Left colon (tissue), 2 donors: ENCODE measurements around the gene S1PR1. TPM values are rescaled to one million over a fixed set of nuclear protein-coding genes. Genes with fewer than 3 reads are reported as not detected.
A peak's percentile ranks its signal among the peaks of the same experiment; 100 is the strongest.
"Not testable (repeated sequence)": the region's sequence is repeated elsewhere in the genome, so short reads cannot be mapped to it uniquely, and the experiment has no call there.

Experiments used
- ATAC-seq: fragments of 200-7000 bp; cut with Tn5 transposase; one replicate; pipeline ENCODE4 v1.9.1; 2020; ENCODE audit warnings: mild to moderate bottlenecking, moderate library complexity
- DNase-seq, 2 donors: peaks; one replicate each; pipeline ENCODE4 v3.0.0-alpha.2; 2020
- intact Hi-C, 2 donors: fragments of 100-400 bp; cut with DNase I in 1 of 2; cut with micrococcal nuclease in 1 of 2; formaldehyde crosslinking; loops; one replicate each; pipeline versions ENCODE4 v1.11.2 to v1.14.0; 2022; cut with DNase I, micrococcal nuclease
- long read RNA-seq: library from polyadenylated mRNA; unstranded; transcript quantifications from one replicate; pipeline ENCODE4 v2.0.0, GENCODE V29; 2021
- total RNA-seq, 2 donors: library from RNA; stranded (reverse); fragmentation: NEBNext Ultra II Directional; extraction: Animal tissue kit (Norgen Biotek cat#: 25700); gene quantifications; one replicate each; pipeline ENCODE4 v1.2.1, GENCODE V29; 2021
- donor health status: DM: no; HTN: no; CAD: no.
- donor health status: DM: yes; HTN: yes; CAD: no.

Gene S1PR1
- 1 to 10 TPM; 7.1 to 9.6 TPM for total RNA-seq
- long read RNA-seq, transcript S1PR1-201 (2 exons, 2,909 nt) = major isoform, 25 of 30 reads
- long read RNA-seq, partial matches to known transcripts = 4 of 30 reads
- long read RNA-seq, other reads (novel, unspliced or antisense) = 1 of 30 reads

DNA sequence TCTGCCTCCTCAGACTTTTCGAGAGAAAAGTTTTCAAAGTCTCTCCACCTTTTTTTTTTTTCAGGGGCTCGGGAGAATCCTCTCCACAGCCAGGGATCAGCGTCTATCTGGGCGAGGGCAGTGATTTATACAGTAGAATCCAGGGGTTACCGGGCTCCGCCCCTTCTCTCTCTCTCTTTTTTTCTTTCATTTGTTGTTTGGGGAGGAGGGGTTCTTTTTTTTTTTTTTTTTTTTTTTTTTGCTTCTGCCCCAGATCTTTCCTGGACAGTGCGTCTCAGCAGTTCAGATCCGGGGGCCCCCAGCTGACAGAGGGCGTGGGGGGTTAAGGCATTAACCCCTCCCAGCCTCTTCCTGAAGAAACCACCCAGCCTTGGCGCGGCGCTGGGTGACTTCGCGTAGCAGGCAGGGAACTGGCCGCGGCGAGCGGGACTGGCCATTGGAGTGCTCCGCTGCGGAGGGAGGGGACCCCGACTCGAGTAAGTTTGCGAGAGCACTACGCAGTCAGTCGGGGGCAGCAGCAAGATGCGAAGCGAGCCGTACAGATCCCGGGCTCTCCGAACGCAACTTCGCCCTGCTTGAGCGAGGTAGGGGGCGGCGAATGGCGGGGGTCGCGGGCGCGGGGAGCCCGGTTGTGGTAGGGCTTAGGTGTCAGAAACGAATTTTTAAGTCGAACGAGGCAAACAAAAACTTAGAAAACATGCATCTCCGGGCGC lies at the start of gene S1PR1:
Gene S1PR1, plus strand, starts transcription at position 504 of the 713 bp plus-strand sequence. CDS start 1,966 bp downstream, outside the sequence.
- intact Hi-C loops = no loop called here

DNA sequence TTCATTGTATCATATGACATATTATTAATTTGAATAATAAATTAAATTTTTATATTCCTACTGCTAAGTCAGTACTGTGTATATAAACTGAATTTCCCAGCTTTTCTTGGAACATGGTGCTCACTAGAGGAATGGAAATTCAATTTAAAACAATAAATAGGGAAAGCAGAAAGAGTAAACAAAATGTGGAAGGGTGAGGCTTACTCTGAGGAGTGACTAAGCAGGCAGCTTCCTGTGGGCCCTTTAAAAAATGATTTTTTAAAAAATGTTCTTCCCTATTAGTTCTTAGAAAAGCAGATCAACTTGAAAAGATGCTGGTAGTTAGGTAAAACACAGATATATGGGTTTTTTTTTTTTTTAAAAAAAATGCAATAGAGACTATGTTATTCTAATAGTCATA lies 49.5 kb upstream of the S1PR1 start:
- intact Hi-C loops = no loop called here
- ATAC-seq (no peak), DNase-seq (no peak)

More for the DNA sequence above, at the start of gene S1PR1:
- DNase-seq = peak; percentile 29 to 51
- peak; percentile 36 for ATAC-seq

DNA sequence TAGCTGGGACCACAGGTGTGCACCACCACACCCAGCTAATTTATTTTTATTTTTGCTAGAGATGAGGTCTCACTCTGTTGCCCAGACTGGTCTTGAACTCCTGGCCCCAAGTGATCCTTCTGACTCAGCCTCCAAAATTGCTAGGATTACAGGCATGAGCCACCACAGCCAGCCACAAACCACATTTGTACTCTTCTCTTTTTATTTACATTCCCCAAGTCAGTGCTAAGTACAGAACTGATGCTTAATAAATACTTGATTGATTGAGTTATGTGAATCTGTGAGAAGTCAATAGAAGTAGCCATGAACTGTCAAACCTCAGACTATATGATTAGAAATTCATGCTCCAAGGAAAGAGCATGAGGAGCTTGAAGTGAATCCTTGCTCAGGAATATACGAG lies 48.5 kb upstream of the S1PR1 start:
- no peak for DNase-seq
- intact Hi-C loops = no loop called here
- no peak for ATAC-seq

DNA sequence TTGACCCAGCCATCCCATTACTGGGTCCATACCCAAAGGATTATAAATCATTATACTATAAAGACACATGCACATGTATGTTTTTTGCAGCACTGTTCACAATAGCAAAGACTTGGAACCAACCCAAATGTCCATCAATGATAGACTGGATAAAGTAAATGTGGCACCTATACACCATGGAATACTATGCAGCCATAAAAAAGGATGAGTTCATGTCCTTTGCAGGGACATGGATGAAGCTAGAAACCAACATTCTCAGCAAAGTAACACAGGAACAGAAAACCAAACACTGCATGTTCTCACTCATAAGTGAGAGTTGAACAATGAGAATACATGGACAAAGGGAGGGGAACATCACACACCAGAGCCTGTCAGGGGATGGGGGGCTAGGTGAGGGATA lies 47.9 kb upstream of the S1PR1 start:
- intact Hi-C loops, ATAC-seq, DNase-seq: not testable (repeated sequence)

DNA sequence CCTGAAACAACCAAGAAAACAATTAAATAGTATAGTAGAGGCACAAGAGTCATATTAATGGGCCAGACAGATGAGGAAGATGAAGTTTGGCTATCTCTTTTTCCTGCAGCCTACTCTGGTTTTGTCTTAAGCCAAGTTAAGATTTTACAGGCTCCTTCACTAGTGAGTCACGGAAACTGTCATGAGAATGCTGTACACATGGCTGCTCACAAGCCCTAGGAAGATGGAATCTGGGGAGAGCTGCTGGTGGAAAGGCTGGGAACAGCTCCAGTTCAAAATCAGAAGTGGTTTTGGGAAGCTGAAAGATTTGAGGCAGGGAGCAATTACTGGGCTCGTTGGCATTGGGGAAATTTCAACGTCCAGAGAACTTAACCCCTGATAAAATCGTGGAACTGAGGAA lies 46.4 kb upstream of the S1PR1 start:
- DNase-seq = no peak
- no peak for ATAC-seq
- intact Hi-C loops = no loop called here

DNA sequence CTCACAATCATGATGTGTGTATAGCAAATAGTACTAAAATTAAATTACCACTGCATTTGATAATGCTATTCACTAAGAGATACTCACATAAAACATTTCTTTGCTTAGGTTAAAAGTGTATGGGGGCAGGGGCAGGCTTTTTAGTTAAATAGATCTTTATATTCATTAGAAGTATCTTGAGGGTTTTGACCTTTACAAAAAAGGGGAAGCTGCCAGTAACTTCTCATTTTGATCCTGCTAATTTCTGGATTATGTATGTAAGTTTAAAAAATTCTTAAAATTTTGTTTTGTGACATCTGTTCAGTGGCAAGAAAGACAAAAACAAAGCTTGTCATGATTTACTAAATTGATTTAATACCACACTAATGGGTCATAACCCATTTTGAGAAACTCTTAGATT lies 45.8 kb upstream of the S1PR1 start:
- intact Hi-C loops = no loop called here
- no peak for ATAC-seq

DNA sequence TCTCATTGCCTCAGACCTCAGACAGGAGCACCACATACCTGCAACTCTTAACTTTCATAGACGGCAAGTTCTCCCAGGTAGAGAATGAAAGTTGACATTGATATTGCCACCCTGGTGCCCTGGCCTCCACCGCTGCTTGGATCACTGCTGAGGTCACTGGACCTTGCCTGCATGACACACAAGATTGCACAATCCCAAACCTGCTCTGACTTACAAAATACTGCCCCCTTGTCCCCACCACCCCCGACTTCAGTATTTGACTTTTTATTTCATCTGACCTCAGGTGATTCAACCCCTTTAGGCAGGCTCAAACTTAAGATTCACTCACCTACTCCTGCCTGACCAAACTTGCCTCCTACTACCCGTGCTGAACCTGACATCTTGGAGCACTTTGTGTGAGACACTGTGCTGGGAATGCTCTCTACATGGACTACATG lies 43.1 kb upstream of the S1PR1 start:
- intact Hi-C loops = no loop called here
- DNase-seq (no peak), ATAC-seq (no peak)

More for the DNA sequence above, 45.8 kb upstream of the S1PR1 start:
- no peak for DNase-seq

DNA sequence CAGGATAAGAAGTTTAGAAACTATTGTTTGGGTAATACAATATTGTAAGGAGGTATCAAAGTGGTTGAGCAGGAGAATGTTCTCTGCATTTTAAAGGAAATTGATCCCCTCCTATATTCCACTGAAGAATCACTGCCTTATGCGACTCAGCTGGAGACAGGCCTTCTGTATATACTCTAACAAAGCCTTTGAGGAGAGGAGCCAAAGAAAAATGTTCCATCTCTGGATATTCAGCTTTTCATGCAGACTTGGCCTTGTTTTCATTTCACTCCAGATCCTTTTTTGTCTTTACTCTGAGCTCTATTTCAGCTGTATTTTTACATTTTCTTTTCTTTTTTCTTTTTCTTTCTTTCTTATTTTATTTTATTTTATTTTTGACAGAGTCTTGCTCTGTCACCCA lies 42.1 kb upstream of the S1PR1 start:
- intact Hi-C loops = no loop called here
- no peak for DNase-seq
- ATAC-seq = no peak

DNA sequence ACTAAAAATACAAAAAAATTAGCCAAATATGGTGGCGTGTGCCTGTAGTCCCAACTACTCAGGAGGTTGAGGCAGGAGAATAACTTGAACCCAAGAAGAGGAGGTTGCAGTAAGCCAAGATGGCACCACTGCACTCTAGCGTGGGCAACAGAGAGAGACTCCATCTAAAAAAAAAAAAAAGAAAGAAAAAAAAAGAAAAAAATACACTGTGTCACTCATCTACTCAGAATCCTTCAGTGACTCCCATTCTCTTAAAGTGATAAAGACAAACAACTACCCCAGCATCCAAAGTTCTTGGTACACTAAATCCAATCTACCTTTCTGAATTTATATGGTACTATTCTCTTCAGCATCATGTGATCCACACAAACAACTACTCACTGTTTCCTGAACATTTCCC lies 40.2 kb upstream of the S1PR1 start:
- intact Hi-C loops = no loop called here
- no peak for DNase-seq
- no peak for ATAC-seq

DNA sequence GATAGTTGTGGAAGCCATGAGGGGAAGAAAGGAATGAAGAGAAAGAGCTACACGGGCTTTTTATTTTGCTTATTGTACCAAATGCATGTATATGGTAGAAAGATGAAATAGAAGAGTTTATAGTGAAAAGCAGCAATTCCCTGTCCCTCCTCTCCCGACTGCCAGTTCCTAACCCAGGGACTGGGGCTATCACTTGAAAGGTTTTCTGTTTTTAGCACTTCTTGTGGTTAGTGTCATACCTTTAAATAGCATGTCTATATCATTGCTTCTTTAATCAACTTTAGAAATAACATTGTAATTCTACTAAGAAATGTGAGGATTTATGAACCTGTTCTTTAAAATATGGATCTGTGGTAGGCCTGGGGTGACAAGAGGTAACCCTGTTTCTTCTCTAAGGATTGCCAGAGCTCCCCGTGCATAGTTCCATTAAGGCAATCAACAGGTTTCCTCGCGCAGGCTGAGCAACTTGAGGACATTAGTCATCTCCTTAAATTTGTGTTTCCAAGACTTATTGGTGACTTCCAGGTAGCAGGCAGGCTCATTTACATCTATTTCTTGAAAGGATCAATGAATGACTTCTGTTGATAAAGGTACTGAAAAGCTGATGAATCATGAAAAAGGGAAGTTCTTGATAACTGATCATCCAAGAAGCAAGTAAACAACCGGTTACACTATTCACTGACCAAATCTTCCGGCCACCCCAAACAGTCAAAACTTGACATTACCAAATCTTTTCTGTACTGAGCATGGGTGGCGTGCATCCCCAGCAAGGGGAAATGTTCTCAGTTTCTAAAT lies 37.8 kb upstream of the S1PR1 start:
- DNase-seq = no peak
- intact Hi-C loops = no loop called here
- no peak for ATAC-seq

DNA sequence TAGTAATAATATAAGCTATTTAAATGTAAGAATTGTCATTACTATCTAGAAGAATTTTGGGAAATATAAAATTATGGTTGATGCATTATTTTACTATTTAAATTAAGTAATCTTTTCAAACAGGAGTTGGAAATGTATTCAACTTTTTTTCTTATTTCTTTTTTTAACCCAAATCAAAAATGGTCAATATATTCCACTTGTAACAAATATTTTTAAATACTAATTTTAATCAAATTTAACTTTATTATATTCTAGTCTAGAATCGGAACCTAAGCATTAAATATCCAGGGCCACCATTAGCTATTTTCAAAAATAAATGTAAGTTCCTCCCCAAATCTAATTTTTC lies 37.2 kb upstream of the S1PR1 start:
- ATAC-seq (no peak), DNase-seq (no peak)
- intact Hi-C loops = no loop called here

DNA sequence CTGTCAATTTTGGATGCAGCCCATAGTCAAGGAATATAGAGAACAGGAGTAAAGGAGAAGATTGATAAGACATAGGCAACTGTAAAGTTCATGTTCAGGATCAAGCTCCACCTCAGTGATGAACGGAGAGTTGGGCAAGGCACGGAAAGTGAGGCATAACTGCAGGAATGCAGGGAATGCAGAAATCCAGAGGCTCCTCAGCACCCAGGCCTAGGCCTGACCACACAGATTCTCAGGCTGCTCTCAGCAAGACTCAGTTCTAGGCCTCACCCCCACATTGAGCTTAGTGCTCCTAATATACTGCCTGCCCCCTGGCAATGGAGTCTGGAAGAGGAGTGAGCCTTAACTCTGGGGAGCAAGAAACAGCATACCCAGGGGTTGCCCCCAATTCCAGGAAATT lies 36.3 kb upstream of the S1PR1 start:
- ATAC-seq (no peak), DNase-seq (no peak)
- intact Hi-C loops = no loop called here

DNA sequence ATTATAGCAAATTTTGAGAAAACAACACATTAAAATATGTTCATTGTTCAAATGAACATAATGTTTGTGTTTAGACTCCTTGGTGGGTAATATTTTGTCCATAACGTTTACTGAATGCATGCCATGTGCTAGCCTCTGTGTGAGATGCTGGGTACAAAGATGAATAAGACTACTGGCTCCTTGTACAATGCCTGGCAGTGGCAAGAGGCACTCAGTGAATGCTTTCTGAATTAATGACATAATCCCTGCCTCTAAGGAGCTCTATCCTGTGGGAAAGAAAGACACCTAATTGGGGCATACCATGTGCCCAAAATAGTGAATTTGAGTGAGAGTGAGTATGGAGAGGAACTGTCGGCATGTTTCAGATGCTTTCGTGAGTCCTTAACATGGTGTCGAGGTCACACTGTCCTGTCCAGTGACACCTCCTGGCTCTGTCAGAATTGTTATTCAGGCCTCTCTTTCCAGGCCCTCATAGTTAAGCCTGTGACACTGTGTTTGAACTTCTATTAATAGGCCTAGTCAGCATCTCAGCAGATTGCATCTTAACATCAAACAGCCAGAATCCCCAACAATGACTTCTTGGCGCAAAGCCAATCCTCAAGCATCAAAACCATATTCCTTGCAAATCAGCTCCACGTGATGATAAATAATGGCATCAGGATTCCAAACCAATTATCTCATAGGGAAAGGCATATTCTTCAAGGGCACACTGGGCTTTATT lies 32.8 kb upstream of the S1PR1 start:
- DNase-seq (no peak), ATAC-seq (no peak)
- intact Hi-C loops = no loop called here

DNA sequence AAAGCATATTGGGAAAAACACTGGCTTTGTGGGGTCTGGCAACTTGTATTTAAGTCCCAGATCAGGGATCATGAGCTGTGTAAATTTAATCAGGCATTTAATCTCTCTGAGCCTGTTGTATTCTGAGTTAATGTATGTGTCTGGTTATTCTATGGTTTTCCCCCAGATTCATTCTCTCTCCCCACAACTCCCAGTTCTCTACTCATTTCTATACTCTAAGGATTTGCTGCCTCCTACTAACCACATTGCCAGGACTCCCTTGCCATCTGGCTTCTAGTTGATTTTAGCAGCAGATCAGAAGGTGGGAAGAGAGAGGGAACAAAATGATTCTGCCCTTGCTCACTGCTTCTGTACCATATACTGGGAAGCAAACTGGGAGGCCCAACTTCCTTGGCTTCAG lies 31.4 kb upstream of the S1PR1 start:
- intact Hi-C loops = no loop called here
- DNase-seq (no peak), ATAC-seq (no peak)

DNA sequence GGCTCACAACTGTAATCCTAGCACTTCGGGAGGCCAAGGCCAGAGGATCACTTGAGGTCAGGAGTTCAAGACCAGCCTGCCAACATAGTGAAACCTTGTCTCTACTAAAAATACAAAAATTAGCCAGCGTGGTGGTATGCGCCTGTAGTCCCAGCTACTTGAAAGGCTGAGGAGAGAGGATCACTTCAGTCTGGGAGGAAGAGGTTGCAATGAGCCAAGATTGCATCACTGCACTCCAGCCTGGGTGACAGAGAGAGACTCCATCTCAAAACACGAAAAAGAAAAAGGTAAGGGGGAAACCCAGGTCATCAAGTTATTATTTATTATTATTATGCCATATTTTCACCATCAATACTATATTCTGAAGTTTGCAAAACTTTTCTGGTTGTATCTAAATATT lies 30.7 kb upstream of the S1PR1 start:
- ATAC-seq, DNase-seq, intact Hi-C loops: not testable (repeated sequence)

DNA sequence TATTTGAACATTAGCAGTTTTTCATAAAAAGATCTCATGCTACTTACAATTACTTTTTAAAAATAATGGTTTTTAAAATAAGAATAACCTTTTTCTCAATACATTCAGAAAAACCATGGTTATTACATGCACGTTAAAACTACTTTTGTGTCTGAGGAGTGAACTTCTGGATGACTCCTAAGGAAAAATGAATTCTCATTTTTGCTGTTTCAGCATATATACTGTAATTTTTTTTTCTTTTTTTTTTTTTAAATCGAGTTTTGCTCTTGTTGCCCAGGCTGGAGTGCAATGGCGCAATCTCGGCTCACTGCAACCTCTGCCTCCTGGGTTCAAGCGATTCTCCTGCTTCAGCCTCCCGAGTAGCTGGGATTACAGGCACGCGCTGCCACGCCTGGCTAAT lies 29.5 kb upstream of the S1PR1 start:
- ATAC-seq, intact Hi-C loops, DNase-seq: not testable (repeated sequence)

DNA sequence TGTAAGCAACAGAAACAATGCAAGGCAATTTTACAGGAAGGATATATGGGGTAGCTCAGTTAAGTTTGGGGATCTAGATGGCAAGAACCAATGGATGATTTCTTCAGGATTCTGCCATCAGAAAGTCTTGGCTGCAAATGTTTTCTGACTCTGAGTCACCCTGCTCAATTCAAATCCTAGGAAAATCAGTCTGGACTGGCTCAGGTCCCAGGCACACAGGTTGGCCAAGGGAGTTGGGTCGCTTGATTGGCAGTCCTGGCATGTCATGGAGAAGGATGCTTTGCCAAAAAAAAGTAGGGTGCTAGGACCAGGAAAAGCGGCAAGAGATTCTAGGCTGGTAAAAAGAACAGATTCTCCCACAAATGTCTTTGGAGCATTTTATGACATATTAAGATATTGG lies 28.9 kb upstream of the S1PR1 start:
- intact Hi-C loops = no loop called here
- DNase-seq (no peak), ATAC-seq (no peak)

DNA sequence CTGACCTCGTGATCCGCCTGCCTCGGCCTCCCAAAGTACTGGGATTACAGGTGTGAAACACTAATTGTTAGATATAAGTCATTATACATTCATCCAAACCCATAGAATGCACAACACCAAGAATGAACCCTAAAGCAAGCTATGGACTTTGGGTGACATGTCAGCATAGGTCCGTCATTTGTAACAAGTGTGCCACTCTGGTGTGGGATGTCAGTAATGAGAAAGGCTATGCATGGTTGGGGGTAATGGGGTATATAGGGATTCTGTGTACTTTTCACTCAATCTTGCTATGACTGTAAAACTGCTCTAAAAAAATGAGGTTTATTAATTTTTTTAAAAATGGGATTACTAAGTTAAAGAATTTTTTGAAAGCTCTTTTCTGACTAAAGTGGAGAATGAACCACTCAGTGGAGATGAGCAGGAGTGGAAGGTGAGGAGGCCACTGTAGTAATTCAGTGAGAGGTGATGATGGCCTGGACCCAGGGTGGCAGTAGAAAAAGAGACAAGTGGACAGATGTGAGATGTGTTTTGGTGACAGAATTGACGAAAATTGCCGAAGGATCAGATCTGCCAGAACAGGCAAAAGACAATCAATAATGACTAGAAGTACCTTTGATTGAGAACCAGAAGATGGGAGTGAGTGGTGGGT lies 21.3 kb upstream of the S1PR1 start:
- ATAC-seq (no peak), DNase-seq (no peak)
- intact Hi-C loops = no loop called here

DNA sequence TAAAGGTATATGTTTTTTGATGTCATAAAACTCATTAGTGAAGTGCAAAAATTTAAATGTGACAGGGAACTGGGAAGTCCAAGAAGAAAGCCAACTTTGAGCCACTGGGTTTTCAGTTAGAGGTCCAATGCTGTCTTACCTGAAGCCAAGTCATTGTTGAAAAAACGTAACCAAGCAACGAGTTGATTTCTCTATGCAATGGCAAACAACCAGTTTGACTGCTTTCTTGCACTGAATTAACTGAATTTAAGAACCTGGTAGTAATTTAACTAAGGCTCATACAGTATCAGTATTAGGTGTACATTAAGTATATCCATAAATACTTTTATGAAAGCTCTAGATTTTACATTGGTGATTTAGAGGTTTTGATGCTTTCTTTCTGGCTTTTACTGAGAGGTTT lies 20.2 kb upstream of the S1PR1 start:
- no peak for DNase-seq
- ATAC-seq = no peak

More for the DNA sequence above, 20.2 kb upstream of the S1PR1 start:
- intact Hi-C loops = no loop called here
